ENCODE measurements around the gene TEKT5.

TEKT5 gene

GRCh38 chr16:10611825-10612342, 82.8 kb downstream of the TEKT5 start:
- H4K20me1 ChIP-seq (ENCODE audit: insufficient read depth, low read length): no peaks in the 10 kb centered on the region
- H3K9me2 ChIP-seq (replicated peaks; ENCODE audit: insufficient read depth, low read length): no peaks in the 10 kb centered on the region
- no peaks in the 10 kb centered on the region for H3K36me3 ChIP-seq (replicated peaks; ENCODE audit: insufficient read depth, low read length)
- no peaks in the 10 kb centered on the region for H3K9me3 ChIP-seq (replicated peaks; ENCODE audit: insufficient read depth, low read length)
- no peak overlapping the region for H3K9ac ChIP-seq (ENCODE audit: low read length)
- H3K4me2 ChIP-seq (ENCODE audit: low read depth, low read length): no peak overlapping the region
- no peaks in the 10 kb centered on the region for H3K79me2 ChIP-seq (ENCODE audit: low read length)
- no peak for DNase-seq
- H3F3A ChIP-seq (ENCODE audit: insufficient read depth, low read length): no peaks in the 10 kb centered on the region
- no peak for TF ChIP-seq EZH2phosphoT487 (IDR thresholded peaks at IDR 0.05; ENCODE audit: low read length)
- TF ChIP-seq EZH2 (optimal IDR thresholded peaks at IDR 0.05; ENCODE audit: low read depth, low read length): no peak
- TF ChIP-seq, protein P1, sequence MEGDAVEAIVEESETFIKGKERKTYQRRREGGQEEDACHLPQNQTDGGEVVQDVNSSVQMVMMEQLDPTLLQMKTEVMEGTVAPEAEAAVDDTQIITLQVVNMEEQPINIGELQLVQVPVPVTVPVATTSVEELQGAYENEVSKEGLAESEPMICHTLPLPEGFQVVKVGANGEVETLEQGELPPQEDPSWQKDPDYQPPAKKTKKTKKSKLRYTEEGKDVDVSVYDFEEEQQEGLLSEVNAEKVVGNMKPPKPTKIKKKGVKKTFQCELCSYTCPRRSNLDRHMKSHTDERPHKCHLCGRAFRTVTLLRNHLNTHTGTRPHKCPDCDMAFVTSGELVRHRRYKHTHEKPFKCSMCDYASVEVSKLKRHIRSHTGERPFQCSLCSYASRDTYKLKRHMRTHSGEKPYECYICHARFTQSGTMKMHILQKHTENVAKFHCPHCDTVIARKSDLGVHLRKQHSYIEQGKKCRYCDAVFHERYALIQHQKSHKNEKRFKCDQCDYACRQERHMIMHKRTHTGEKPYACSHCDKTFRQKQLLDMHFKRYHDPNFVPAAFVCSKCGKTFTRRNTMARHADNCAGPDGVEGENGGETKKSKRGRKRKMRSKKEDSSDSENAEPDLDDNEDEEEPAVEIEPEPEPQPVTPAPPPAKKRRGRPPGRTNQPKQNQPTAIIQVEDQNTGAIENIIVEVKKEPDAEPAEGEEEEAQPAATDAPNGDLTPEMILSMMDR (IDR thresholded peaks at IDR 0.05; ENCODE audit: low read length): no peak
- H3K27me3 ChIP-seq (replicated peaks; ENCODE audit: insufficient read depth, low read length): no peaks in the 10 kb centered on the region
- H2AFZ ChIP-seq (ENCODE audit: low read length): no peak overlapping the region
- H3K4me3 ChIP-seq (ENCODE audit: low read length): no peak overlapping the region
- H3K4me1 ChIP-seq (ENCODE audit: low read length): 0 out of 2 replicates have a peak, but pooled peaks cover 3% of the 10 kb centered on the region
- H3K27ac ChIP-seq (ENCODE audit: low read length): no peak overlapping the region

GRCh38 chr16:10610499-10611184, 84.1 kb downstream of the TEKT5 start:
- Histone ChIP-seq H3K36me3 (replicated peaks; ENCODE audit: insufficient read depth, low read length) (no peaks in the 10 kb centered on the region), H3K9me2 (replicated peaks; ENCODE audit: insufficient read depth, low read length) (no peaks in the 10 kb centered on the region), H3F3A (ENCODE audit: insufficient read depth, low read length) (no peaks in the 10 kb centered on the region), H3K27me3 (replicated peaks; ENCODE audit: insufficient read depth, low read length) (no peaks in the 10 kb centered on the region), H3K79me2 (ENCODE audit: low read length) (no peaks in the 10 kb centered on the region), H3K4me2 (ENCODE audit: low read depth, low read length) (no peak overlapping the region), H3K4me3 (ENCODE audit: low read length) (no peak overlapping the region), H3K9me3 (replicated peaks; ENCODE audit: insufficient read depth, low read length) (no peaks in the 10 kb centered on the region), H2AFZ (ENCODE audit: low read length) (no peak overlapping the region), H4K20me1 (ENCODE audit: insufficient read depth, low read length) (no peaks in the 10 kb centered on the region), H3K9ac (ENCODE audit: low read length) (no peak overlapping the region), H3K27ac (ENCODE audit: low read length) (no peak overlapping the region), H3K4me1 (ENCODE audit: low read length) (0 out of 2 replicates have a peak, but pooled peaks cover 3% of the 10 kb centered on the region)
- no peak for DNase-seq
- TF ChIP-seq, protein P1 (IDR thresholded peaks at IDR 0.05; ENCODE audit: low read length): no peak
- TF ChIP-seq EZH2phosphoT487 (IDR thresholded peaks at IDR 0.05; ENCODE audit: low read length) (no peak), EZH2 (optimal IDR thresholded peaks at IDR 0.05; ENCODE audit: low read depth, low read length) (no peak)

DNA sequence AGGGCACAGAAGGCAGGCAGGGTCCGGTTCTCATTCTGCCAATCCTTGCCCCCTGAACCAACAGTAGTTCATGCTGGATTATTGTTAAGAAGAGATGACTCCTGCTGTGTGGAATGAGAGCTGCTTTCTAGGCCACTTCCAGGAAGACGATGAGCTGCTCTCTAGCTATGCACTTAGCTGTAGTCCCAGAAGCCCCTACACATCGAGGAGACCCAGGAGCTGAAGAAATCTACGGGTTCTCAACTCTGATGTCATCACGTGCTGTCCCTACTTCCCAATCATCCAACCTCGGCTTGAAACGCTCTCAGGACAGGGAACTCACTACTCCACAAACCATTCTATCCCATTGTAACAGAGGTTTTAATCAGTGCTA, 85.3 kb downstream of the TEKT5 start:
- H2AFZ ChIP-seq (ENCODE audit: low read length): no peak overlapping the region
- no peak for TF ChIP-seq EZH2phosphoT487 (IDR thresholded peaks at IDR 0.05; ENCODE audit: low read length)
- TF ChIP-seq, protein P1 (IDR thresholded peaks at IDR 0.05; ENCODE audit: low read length): no peak
- TF ChIP-seq EZH2 (optimal IDR thresholded peaks at IDR 0.05; ENCODE audit: low read depth, low read length): no peak
- no peak overlapping the region for H3K9ac ChIP-seq (ENCODE audit: low read length)
- H3K9me2 ChIP-seq (replicated peaks; ENCODE audit: insufficient read depth, low read length): no peaks in the 10 kb centered on the region
- H3K79me2 ChIP-seq (ENCODE audit: low read length): no peaks in the 10 kb centered on the region
- no peaks in the 10 kb centered on the region for H3K36me3 ChIP-seq (replicated peaks; ENCODE audit: insufficient read depth, low read length)
- no peak overlapping the region for H3K4me2 ChIP-seq (ENCODE audit: low read depth, low read length)
- no peak for DNase-seq
- H3K27me3 ChIP-seq (replicated peaks; ENCODE audit: insufficient read depth, low read length): no peaks in the 10 kb centered on the region
- no peak overlapping the region for H3K4me3 ChIP-seq (ENCODE audit: low read length)
- H3K9me3 ChIP-seq (replicated peaks; ENCODE audit: insufficient read depth, low read length): no peaks in the 10 kb centered on the region
- H4K20me1 ChIP-seq (ENCODE audit: insufficient read depth, low read length): no peaks in the 10 kb centered on the region
- 0 out of 2 replicates have a peak, but pooled peaks cover 3% of the 10 kb centered on the region for H3K4me1 ChIP-seq (ENCODE audit: low read length)
- no peaks in the 10 kb centered on the region for H3F3A ChIP-seq (ENCODE audit: insufficient read depth, low read length)
- no peak overlapping the region for H3K27ac ChIP-seq (ENCODE audit: low read length)
